Fibroblast of lung (primary cell): ENCODE results near the gene JUNB.

Source experiments
- CTCF ChIP-seq, 2 donors: IDR thresholded peaks in 1 of 2; conservative IDR thresholded peaks in 1 of 2; 1 replicate in 1 of 2; 2 replicates in 1 of 2; pipeline ENCODE4 v1.5.1; 2011 to 2012; ENCODE audit warnings: low read length in 2 of 2, control low read depth in 1 of 2, inconsistent platforms in 1 of 2, low read depth in 1 of 2, mild to moderate bottlenecking in 1 of 2
- EZH2 ChIP-seq: IDR thresholded peaks from 2 replicates; pipeline ENCODE4 v1.5.1; 2012; ENCODE audit warnings: low read length, control low read depth, mild to moderate bottlenecking; ENCODE audit errors: missing control alignments

- TF ChIP-seq CTCF (conservative IDR thresholded peaks at IDR 0.05 in 1 of 2, IDR thresholded peaks at IDR 0.05 in 1 of 2; ENCODE audit: low read depth in 1 of 2, low read length in 2 of 2) (no peak), EZH2 (no peak)
These were observed 49.1 kb downstream of the JUNB start for GRCh38 chr19:12840091-12841079.
